GM12864 (cell line): ENCODE data around the gene DLX4.
A peak's percentile ranks its signal among the peaks of the same experiment; 100 is the strongest.

Experiments
- DNase-seq: peaks from one replicate; pipeline ENCODE4 v3.0.0-alpha.2; 2011; ENCODE audit warnings: low read depth
- H3K4me3 ChIP-seq: 2 replicates; pipeline ENCODE4 v1.5.1; 2011; ENCODE audit warnings: mild to moderate bottlenecking, low read depth, low read length, control low read depth
- CTCF ChIP-seq: IDR thresholded peaks from 2 replicates; pipeline ENCODE4 v1.5.1; 2011; ENCODE audit warnings: low read depth, mild to moderate bottlenecking, moderate library complexity, low read length, control low read depth, inconsistent platforms; ENCODE audit errors: missing control alignments

DLX4 gene

GRCh38 chr17:49969134-49969759 is at the start of gene DLX4:
Gene DLX4, plus strand, starts transcription at chr17:49969190. Its CDS starts 279 bp downstream, at chr17:49969469.
- DNase-seq, result no peak
- H3K4me3 ChIP-seq, result peak within 1 kb of the TSS; percentile 72

GRCh38 chr17:49920030-49920769 is 48.8 kb upstream of the DLX4 start:
- no peak for TF ChIP-seq CTCF
- DNase-seq, result no peak
- H3K4me3 ChIP-seq, result no peak overlapping the region

More at GRCh38 chr17:49969134-49969759, at the start of gene DLX4:
- TF ChIP-seq CTCF, result no peak

- no peak for DNase-seq
- H3K4me3 ChIP-seq, result no peak overlapping the region
- no peak for TF ChIP-seq CTCF
These were observed 46.9 kb upstream of the DLX4 start for GRCh38 chr17:49922095-49922494.

GRCh38 chr17:49924116-49924515 is 44.9 kb upstream of the DLX4 start:
- DNase-seq, result no peak
- no peak for TF ChIP-seq CTCF
- H3K4me3 ChIP-seq, result no peak overlapping the region

- H3K4me3 ChIP-seq, result no peak overlapping the region
- TF ChIP-seq CTCF, result no peak
- DNase-seq, result no peak
These were observed 44.4 kb upstream of the DLX4 start for GRCh38 chr17:49924589-49924988.

- TF ChIP-seq CTCF, result no peak
- no peak overlapping the region for H3K4me3 ChIP-seq
- no peak for DNase-seq
These were observed 43.1 kb upstream of the DLX4 start for GRCh38 chr17:49925921-49926320.
